DMS 273 treated with DMSO at 0.1 percent for 48 hours (cell line): ENCODE data around the gene DIAPH3.
"Not testable (repeated sequence)": the region's sequence is repeated elsewhere in the genome, so short reads cannot be mapped to it uniquely, and the experiment has no call there.

Experiments used
- DNase-seq: peaks from one replicate; lab custom pipeline; 2025; lab: John Stamatoyannopoulos, UW

The DIAPH3 gene

DNA sequence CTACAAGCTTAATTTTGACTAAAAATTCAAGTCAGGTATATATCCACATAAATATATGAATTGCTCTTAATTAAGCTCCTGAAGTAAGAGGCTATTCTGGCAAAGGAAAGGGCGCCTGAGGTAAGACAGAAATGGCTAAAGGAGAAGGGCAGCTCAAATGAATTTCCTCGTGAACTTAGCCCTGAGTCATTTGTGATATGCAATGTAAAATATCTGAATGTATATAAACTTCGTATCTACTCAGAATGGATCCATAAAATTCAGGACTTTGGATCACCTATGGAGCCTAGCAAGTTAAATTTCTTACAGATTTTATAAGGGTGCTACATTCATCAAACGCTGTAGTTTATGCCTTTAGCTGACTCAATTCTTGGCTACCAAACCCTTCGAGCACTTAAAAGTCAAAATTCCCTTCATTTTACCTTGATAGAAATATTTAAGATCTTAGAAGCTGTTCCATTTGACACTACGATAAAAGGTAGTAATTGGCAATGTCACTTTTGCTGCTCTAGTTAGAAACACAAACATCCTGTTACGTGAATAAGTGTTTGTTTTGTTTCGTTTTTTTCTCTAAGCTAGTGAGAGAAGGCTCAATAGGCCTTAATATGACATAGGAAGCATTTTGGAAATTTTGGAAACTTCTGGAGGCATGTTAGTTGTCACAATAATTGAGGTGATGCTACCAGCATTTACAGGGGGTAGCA, 69.2 kb downstream of the DIAPH3 start:
- DNase-seq, result no peak

DNA sequence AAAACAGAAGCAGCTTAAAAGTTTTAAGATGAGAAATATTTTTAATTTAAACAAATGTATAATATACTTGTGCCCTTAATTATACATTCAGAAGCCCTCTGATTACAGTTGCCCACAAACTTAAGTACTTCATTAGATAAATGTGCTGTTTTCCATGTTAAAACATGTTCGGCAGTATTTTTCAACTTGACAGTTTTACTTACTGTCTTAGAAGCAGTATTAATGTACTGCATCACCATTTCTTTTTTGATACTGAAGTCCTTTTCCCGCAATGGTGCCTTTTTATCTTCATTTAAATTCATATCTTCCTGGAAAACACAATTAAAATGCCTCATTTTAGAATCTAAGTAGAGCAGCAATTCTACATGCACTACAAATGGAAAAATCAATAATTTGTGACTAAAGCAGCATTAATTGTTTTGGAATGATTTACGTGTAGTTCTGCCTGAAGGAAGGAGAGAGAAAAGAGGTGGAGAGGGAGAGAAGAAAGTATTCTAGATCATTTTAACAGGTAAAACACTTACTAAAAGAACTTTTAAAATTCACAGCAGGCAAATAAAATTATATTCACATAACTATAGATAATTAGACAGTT, 70.2 kb downstream of the DIAPH3 start:
- DNase-seq, result no peak

DNA sequence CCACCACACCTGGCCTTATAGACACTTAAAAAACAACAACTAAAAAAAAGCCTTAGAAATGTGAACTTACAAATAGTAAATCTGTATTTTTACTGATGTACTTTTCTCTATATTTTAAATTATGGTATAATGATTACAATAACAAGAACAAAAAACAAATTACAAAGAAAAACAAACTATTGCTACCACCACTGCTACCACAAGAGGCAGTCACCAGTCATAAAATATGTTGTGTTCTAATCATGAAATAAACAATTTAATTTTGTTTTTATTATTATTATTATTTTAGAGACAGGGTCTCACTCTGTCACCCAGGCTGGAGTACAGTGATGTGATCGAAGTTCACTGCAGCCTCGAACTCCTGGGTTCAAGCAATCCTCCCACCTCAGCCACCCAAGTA, 72.2 kb downstream of the DIAPH3 start:
- DNase-seq, result no peak

DNA sequence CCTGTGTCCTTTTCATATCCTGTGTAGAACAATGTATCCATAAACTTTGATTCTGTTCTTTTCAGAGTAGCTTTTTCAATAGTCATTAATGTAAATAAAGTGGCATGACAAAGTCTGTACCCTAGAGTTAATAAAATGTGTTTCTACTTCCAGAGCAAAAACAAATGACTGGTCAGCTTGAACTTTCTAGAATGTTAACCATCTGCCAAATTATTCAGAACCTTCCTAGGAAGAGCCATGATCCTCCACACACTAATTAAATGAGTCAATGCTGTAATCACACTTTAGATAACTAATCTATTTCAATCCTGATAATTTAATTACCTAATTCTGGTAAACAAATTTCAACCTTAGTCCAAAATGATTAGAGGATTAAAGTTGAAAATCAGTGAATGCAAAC, 73.2 kb downstream of the DIAPH3 start:
- no peak for DNase-seq

DNA sequence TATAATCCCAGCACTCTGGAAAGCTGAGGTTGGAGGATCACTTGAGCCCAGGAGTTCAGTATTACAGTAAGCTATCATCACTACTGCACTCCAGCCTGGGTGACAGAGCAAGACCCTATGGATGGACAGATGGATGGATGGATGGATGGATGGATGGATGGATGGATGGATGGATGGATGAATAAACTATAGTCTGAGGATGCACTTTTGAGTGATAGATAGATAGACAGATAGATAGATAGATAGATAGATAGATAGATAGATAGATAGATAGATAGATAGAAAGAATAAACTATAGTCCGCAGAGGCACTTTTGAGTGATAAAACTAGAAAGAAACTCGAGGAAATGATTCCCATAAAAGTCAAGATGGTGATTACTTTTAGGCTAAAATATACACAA, 79.9 kb downstream of the DIAPH3 start:
- not testable (repeated sequence) for DNase-seq

DNA sequence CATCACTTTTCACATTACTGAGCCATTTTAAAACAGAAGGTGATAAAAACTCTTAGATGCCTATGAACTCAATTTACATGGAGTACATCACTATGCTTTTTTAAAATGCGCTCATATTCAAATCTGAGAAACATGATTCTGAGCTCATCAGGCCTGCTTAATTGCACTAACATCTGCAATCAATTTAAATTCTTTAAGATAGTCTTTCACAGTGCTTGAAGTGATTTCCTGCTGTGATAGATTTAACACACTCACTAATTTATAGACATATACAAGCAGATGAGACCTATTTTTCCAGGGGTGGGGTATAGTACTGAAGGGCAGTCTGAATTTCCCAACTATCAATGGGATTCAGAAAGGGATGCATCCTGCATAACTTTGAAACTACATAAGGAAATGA, 82.9 kb downstream of the DIAPH3 start:
- no peak for DNase-seq

DNA sequence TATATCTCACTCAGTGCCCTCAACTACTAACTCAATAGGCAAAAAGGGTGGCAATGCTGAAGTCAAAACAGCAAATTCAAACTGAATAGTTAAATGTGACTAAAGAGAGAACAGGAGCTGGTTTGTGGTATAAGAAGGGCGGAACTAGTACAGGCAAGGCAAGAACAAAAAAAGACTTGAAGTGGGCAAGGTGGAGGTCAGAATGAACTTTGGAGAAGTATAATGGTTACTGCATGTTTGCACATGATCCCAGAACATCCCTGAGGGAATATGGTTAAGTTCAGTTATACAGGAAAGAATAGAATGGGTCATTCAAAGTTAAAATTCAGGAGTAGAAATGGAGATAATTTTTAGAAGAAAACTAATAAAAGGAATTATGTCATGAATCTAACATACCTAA, 85.5 kb downstream of the DIAPH3 start:
- DNase-seq, result no peak

DNA sequence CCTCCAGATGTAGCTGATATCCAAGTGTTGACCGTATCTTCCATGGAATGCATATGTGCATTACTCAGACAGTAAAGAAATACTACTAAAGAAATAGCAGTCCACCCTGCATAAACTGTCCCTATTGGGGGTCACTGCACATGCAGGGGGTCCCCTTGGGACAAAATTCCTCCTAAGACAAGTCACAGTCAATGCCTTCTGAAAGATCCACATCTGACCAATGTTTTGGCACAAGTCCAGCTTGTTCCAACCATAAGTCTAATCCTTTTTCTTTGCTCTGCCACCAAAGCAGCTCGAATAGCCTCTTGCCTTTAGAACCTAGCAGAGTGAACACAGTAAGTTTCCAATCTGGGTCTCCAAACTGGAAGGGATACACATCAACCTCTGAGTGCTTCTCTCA, 87.9 kb downstream of the DIAPH3 start:
- no peak for DNase-seq

DNA sequence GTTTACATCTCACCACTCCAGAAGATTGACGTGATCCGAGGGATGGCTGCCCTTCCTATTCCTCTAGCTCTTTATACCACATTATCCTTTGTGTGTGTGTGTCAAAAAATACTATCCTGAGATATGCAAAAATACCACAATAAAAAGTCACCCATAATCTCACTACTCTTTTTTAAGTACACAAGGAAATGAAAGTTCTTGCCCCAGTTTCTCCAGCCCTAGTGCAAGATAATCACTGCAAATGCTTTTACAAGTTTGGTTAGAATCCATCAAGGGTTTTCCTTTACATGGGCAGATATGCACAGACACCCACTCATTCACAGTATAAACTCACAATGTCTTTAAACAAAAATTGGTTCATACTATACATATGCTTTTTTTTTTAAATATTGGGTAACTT, 89.3 kb downstream of the DIAPH3 start:
- no peak for DNase-seq

DNA sequence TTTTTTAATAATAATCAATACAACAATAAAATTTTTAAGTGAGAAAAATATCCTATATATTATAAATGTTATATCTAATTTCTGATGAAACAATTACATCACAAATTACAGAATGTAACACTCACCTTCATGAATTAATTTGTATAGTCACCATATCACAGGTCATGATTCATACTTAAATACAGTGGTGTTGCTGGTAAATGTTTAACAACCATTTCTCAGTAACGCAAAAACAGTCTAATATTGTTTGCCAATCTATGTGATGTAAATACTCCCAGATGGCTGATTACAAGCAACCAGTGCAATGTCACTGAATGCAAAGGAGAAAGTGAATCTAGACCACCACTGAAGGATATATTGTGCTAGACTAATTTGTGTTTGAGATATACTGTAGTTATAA, 97.5 kb downstream of the DIAPH3 start:
- DNase-seq, result no peak

DNA sequence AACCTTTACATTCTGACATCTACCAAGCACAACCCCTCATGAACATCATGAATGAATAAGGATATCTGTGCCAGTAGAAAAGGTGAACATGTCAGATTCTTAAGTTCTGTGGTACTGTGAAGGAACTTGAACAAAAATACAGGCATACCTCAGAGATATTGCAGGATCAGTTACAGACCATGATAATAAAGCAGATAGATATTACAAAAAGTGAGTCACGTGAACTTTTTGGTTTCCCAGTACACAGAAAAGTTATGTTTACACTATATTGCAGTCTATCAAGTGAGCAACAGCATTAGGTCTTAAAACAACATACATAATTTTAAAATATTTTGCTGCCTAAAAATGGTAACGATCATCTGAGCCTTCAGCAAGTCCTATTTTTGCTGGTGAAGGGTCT, 101.2 kb downstream of the DIAPH3 start:
- DNase-seq, result no peak

DNA sequence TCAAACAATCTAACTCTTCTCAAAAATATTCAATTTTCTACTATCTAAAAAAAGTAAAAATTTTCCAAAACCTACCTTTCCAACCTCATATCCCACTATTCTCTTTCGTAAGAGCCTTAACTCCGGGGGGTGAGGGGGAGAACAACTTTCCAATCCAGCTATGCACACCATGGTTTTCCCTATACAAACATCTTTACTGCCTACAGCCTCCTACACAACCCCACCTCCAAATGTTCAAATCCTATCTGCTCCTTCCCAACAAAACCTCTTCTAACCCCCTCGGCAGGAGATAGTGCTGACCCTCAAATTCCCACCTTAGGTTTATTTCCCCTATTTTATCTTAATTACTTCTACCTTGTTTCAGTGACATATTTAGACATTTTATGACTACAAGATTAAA, 102.0 kb downstream of the DIAPH3 start:
- DNase-seq, result no peak

DNA sequence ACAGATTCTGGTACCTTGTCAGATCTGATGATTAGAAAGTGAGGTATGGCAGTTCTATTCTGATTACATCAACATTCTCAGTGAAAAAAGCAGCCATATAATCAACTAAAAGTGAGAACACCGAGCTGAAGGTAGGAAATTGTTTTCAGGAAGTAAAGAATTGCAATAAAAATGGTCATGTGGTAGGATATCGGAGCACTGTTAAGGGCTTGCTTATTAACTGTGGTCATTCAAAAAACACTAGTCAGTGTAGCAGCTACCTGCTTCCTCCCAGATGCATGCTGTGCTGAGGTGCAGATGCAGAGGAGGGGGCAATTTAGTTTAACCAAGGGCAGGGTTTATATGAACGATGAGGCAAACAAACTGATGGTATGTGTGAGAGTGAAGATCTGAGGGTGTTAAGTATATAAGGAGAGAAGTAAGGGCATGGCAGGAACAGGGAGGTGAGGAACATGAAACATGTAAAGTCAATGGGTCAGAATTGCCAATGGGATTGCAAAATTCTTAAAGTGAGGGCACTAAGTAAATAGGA, 111.9 kb downstream of the DIAPH3 start:
- DNase-seq, result no peak

DNA sequence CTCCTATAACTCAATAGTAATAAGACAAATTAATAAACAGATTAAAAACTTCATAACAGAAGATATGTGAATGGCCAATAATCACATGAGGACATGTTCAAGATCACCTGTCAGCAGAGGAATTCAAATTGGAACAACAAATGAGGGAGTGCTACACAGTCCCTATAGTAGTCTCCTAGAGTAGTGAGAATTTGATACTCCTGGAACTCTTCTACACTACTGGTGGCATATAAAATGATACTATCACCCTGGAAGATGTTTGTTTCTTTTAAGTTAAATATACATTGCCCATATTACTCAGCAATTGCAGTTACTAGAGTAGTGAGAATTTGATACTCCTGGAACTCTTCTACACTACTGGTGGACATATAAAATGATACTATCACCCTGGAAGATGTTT, 115.4 kb downstream of the DIAPH3 start:
- not testable (repeated sequence) for DNase-seq

DNA sequence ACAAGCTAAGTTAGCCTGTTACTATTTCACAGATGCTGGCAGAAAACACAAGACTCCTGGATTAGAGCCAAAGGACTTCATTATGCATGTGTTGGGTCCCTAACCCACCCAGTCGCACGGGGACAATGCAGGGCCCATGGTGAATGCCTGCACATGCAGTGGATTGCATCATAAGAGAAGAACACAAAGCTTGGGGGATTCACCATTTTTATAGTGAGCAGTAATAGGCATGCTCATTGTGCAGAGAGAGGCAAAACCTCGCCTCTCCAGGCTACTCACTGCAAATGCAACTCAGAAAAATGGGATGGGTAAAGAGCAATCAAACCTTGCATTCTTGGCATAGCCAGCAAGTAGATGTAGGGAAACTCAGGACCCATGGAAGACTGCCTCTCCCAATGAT, 115.8 kb downstream of the DIAPH3 start:
- no peak for DNase-seq

DNA sequence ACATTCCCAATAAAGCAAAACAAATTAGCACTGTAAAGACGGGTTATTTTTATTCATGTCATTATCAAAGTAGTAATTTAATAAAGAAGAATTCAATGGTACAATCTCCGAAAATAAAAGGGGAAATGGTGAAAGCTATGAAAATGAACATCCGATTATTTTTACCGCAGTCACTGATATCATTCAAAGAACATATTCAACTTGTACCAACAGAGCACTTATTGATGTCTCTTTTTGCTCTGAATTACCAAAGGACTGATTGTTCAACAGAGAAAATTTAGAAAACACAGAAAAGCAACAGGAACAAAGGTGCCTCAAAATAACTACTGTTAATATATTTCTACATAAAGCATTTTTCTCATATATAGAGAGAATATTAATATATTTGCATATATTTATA, 119.4 kb downstream of the DIAPH3 start:
- no peak for DNase-seq

DNA sequence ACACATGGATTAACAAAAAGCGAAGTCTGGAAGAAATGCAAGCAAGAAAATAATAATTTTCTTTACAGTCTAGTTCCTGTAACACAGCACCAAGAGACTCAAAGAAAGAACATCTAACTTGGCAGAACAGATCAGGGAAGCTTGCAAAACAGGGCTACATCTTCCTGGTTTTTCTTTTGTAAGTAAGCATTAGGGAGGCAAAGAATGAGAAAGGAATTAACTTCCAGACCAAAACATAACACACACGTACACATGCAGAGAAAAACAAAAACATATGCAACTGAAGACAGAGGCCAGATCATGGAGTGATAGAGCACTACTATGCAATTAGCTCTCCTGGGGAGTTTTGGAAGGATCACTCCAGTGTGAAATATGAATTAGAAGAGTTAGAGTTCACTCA, 120.5 kb downstream of the DIAPH3 start:
- DNase-seq, result no peak

DNA sequence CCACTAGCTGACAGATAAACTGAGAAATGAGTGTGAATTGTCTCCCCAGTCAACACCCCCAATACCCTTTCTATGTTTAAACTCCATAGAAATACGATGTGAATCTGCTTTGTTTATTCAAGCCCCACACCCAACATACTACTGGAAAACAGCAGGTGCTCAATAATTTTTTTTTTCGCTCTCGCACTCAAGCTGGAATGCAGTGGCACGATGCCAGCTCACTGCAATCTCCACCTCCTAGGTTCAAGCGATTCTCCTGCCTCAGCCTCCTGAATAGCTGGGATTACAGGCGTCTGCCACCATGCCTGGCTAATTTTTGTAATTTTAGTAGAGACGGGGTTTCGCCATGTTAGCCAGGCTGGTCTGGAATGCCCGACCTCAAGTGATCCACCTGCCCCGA, 123.1 kb downstream of the DIAPH3 start:
- not testable (repeated sequence) for DNase-seq

DNA sequence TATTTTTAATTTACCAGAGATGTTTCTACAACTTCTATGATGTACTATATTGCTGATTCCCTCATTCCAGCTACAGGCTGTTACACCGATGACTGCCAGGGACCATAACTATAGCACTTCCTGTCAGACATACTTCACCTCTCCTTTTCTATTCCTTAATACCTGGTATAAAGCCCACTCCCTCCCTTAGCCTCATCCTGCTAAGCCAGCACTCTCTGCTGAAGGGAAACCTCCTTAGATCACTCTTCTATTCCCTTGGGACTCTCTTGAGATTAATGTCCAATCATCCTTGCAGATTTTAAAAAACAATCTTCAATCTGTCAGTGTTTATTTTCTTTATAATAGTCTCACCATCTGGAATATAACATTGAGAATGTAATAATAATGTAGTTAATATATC, 127.9 kb downstream of the DIAPH3 start:
- no peak for DNase-seq

DNA sequence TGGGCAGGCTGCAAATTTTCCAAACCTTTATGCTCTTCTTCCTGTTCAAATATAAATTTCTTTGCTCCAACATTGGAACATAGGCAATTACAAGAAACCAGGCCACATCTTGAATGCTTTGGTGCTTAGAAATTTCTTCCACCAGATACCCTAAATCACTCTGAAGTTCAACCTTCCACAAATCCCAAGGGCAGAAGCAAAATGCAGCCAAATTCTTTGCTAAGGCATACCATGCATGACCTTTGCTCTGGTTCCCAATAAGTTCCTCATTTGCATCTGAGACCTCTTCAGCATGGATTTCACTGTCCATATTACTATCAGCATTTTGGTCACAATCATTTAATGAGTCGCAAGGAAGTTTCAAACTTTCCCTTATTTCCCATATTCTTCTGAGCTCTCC, 130.9 kb downstream of the DIAPH3 start:
- DNase-seq, result no peak

DNA sequence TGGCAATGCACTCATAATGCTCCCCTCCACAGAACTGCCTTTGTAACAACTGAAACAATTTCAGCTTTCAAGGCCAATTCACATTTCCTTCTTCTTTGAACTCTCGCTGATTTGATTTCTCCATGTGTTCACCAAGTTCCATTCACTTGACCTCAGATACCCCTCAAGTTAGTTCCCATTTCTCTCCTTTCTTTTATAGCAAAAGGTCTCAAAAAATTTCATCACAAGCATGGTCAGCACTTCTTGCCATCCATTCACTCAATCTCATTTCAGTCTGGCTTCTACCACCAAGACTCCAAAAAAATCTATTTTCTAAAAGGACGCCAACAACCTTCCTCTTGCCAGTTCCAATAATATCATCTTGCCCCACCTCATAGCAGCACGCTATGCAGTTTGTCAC, 135.7 kb downstream of the DIAPH3 start:
- no peak for DNase-seq

DNA sequence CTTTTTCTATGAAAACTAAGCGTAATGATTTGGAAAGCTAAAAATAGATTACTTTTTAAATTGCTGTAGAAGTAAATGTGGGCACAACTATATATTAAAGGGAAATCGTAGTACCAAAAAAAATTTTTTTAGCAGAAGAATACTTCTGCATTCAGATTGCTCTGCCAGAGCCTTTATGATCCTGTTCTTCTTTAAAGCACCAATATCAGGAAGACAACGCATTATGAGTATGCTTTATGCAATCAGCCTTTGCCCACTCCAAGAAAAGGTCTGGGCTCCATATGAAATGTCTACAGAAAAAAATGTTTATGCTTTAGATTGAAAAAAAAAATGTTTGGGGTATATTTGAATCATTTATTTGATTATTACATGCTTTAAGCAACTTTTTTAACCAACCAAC, 137.4 kb downstream of the DIAPH3 start:
- no peak for DNase-seq

DNA sequence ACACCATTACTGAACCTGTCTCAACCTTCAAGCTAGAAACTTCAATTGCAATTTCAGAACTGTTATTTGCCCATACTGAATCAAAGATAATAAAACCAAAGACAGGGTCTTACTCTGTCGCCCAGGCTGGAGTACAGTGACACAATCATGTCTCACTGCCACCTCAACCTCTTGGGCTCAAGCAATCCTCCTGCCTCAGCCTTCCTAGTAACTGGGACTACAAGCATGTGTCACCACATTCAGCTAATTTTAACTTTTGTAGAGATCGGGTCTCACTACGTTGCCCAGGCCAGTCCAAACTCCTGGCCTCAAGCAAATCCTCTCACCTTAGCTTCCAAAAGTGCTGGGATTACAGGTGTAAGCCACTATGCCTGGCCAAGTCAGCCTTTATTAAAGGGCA, 143.4 kb downstream of the DIAPH3 start:
- DNase-seq, result no peak
